Retinal pigment epithelial cell (primary cell): ENCODE data around the gene EHHADH.

Experiments used
- DNase-seq: peaks from one replicate; pipeline ENCODE4 v3.0.0-alpha.2; 2010; ENCODE audit warnings: low read depth
- H3K4me3 ChIP-seq: 2 replicates; pipeline ENCODE4 v1.5.1; 2011; ENCODE audit warnings: mild to moderate bottlenecking, low read length, control low read depth, moderate library complexity
- TF ChIP-seq, protein P1 (sequence below): conservative IDR thresholded peaks from 2 replicates; pipeline ENCODE4 v1.5.1; 2011; ENCODE audit warnings: low read depth, low read length, control low read depth, inconsistent platforms

Gene EHHADH

DNA sequence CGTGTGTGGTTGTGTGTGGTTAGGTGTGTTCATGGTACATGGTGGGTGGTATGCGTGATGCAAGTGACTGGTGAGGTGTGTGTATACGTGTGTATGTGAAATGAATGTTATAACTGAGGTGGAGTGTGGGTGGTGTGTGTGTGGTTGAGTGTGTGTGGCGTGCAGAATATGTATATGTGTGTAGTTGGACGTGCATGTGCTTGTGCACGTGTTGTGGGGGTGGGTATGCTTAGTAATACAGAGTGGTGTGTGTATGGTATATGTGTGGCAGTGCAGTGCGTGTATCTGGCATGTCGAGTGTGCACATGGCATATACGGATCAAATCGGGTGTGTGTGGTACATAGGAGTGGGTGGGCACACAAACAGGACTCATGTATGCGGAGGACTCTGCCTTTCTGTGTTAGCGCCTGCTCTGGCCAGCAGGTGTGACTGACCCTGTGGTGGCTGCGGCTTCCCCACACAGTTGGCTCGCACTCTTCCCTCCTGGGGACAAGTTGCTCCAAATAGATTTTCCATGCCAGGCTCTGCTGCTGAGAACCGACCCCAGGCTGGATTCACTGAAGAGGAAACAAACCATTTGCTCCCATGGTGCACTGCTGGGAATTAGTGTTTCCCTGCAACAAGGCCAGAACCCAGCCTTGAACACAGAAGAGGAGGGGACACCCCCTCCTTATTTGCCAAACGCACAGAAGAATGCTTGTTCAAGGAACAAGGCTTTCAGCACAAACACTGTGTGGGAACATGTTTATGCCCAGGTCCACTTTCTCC, 99.8 kb downstream of the EHHADH start:
- no peak for DNase-seq
- TF ChIP-seq, protein P1, sequence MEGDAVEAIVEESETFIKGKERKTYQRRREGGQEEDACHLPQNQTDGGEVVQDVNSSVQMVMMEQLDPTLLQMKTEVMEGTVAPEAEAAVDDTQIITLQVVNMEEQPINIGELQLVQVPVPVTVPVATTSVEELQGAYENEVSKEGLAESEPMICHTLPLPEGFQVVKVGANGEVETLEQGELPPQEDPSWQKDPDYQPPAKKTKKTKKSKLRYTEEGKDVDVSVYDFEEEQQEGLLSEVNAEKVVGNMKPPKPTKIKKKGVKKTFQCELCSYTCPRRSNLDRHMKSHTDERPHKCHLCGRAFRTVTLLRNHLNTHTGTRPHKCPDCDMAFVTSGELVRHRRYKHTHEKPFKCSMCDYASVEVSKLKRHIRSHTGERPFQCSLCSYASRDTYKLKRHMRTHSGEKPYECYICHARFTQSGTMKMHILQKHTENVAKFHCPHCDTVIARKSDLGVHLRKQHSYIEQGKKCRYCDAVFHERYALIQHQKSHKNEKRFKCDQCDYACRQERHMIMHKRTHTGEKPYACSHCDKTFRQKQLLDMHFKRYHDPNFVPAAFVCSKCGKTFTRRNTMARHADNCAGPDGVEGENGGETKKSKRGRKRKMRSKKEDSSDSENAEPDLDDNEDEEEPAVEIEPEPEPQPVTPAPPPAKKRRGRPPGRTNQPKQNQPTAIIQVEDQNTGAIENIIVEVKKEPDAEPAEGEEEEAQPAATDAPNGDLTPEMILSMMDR = no peak
- no peak overlapping the region for H3K4me3 ChIP-seq

DNA sequence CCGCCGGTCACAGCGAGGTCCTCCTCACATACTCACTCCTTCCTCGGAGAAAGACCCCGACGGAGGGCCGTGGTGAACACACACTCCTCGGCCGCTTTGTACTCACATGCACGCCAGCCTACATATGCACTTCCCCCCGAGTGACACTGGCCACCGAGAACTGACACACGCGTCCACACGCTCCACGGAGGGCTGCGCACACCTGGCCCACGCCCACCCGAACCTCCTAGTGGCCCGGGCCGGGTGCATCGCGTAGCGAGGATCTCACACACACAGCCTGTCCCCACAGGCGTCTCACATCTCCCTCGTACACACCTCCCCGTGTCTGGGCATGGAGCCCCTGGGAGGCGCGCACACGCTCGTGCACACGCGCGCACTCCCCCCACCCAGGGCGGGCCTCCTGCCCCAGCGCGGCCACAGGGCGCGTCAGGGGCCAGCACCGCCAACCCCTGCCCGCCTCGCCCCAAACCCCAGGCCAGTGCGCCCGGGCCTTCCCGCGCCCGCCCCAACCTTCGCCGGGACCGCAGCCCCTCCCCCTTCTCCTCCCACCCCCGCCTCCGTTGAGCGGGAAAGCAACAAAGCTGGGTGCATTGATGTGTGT, 100.6 kb downstream of the EHHADH start:
- no peak for DNase-seq
- TF ChIP-seq, protein P1 = no peak
- peak overlapping the region; percentile 41 for H3K4me3 ChIP-seq

DNA sequence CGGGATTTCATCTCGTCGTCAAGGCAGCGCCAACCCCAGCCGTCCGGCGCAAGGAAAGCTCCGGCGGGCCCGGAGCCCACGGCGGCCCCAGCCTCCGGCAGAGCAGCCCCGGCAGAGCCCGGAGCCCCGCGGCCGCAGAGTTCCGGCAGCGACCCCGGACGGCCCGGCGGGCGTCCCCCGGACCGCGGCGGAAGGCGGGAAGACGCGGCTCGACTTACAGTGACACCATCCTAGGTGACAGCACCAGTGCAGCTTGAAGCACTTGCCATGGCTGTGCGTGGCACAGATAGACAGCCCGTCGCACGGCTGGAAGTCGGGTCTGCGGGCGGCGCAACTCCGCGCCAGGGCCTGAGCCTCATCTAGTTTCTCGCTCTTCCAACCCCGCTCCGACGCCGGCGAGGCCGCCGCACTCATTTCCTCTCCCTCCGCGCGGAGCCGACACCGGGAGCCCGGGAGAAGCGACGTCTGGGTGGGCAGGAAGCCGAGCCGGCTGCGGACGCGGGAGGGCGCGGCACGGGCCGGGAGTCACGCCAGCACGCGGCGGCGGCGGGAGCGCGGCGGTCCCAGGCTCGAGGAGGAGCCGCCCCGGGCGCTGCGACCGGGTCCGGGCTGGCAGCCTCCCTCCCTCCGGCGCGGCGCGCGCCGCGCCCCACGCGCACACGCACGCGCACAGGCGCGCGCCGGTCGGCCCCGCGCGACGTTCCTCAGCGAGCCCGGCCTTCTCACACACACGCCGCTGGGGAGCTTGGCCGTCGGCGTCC, 101.3 kb downstream of the EHHADH start, which contains the start of gene C3orf70:
TSS of gene C3orf70 (minus strand) at position 651 of the 761 bp plus-strand sequence. CDS start at position 414, 237 bp downstream.
- TF ChIP-seq, protein P1 = no peak
- DNase-seq = no peak
- peak within 1 kb of the TSS; percentile 44 for H3K4me3 ChIP-seq

DNA sequence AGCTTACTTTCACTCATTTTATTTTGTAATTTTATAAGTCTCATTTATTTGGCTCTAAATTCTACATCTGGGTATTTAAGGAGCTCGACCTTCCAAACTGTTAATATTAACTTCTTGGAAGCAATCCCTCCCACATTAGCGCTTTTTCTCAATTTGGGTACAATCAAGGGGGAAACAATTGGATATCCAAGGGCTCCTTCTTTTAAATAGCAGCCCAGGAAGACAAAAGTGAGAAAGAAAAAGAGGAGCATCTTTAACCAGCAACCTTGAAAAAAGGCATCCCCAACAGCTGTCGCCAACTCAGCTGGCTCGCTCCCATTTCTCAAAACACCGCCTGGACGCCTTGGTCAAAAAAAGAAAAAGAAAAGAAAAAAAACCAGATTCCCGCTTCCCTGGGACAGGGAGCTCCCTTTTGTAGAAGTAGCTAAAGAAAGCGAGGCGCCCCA, 101.9 kb downstream of the EHHADH start:
- TF ChIP-seq, protein P1 = no peak
- no peak for DNase-seq
- H3K4me3 ChIP-seq = peak overlapping the region; percentile 27

DNA sequence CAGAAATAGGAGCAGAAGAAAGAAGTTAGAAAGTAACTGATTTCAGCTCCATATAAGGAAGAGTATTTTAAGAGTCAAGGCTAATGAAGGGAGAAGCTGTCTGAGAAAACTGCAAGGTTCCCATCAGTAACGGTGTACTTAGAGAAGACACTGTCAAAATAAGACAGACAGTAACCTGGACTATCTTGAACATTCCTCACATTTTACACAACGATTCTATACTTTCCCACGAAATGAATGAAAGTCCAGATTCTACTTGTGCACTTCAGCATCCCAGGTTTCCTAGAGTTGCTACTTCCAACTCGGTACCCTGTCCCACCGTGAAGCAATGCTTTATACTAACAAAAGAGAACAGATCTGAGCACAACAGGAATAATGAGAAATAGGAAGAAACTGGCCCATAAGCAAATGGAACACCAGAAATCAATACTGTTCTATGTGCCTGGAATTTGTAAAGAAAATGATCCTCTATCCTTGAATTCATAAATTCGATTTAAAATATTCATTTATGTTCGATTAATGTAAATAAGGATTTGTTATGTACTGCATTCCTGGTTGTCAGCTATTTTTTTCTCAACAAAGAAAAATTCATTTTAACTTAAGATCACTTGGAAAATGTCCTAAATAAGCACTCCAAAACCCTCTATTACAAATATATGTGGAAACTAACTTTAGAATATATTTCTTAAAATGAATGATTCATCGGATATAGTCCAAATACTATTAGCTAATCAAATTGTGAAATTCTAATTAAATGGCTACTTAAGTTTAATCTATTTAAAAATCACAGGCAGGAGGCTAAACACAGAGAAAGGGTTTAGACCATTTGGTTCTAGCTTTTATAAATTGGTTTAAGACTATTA, 102.5 kb downstream of the EHHADH start:
- TF ChIP-seq, protein P1 = no peak
- no peak overlapping the region for H3K4me3 ChIP-seq
- no peak for DNase-seq

DNA sequence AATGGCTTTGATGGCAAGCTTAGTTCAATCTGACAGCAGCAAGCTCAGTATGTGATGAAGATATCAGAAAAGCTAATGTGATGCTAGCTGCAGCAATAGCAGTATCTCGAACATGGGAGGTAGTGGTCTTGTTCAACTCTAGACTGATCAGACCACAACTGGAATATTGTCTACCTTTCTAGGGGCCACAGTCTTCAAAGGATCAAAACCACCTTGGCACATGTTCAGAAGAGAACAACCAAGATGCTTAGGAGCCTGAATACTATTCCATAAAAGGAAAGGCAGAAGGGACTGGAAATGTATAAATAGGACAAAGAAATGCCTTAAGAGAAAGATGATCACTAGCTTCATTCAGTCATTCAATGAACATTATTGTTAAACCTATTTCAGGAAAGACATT, 103.3 kb downstream of the EHHADH start:
- no peak for DNase-seq
- H3K4me3 ChIP-seq = no peak overlapping the region
- TF ChIP-seq, protein P1 = no peak
